ENCODE measurements around the gene PLAA.

DNA sequence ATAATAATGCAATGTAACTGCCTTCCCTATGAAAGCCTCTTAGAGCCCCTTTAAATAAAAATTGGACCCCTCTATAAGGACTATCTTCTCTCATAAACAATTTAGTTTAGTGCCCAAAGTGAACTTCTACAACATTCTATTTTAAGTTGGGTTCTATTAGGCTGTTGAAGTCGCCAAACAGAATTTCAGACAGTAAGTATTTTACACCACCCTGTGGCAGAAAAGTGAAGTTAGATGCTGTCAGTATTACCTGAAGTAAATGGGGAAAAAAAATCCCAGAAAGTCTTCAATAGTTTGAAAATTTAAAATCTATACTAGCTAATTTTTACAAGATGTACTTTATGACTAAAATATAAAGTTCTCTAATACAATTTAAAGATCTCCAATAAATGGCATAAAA, 84.0 kb downstream of the PLAA start:
- no peak for TF ChIP-seq POLR2A (IDR thresholded peaks at IDR 0.05)
- TF ChIP-seq, protein P1, sequence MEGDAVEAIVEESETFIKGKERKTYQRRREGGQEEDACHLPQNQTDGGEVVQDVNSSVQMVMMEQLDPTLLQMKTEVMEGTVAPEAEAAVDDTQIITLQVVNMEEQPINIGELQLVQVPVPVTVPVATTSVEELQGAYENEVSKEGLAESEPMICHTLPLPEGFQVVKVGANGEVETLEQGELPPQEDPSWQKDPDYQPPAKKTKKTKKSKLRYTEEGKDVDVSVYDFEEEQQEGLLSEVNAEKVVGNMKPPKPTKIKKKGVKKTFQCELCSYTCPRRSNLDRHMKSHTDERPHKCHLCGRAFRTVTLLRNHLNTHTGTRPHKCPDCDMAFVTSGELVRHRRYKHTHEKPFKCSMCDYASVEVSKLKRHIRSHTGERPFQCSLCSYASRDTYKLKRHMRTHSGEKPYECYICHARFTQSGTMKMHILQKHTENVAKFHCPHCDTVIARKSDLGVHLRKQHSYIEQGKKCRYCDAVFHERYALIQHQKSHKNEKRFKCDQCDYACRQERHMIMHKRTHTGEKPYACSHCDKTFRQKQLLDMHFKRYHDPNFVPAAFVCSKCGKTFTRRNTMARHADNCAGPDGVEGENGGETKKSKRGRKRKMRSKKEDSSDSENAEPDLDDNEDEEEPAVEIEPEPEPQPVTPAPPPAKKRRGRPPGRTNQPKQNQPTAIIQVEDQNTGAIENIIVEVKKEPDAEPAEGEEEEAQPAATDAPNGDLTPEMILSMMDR (IDR thresholded peaks at IDR 0.05 in 4 of 5, conservative IDR thresholded peaks at IDR 0.05 in 1 of 5): peak in 2 of 5 experiments; percentile 11 to 29
